Mammary epithelial cell (primary cell): Measurements from ENCODE around the gene SEMA4D.

Source experiments
- CTCF ChIP-seq, 2 donors: IDR thresholded peaks in 1 of 2; conservative IDR thresholded peaks in 1 of 2; 2 replicates each; pipeline ENCODE4 v1.5.1; 2011 to 2012; ENCODE audit warnings: inconsistent platforms in 2 of 2, low read length in 2 of 2, mild to moderate bottlenecking in 2 of 2, control low read depth in 1 of 2, low read depth in 1 of 2; ENCODE audit not compliant: insufficient read depth in 1 of 2; ENCODE audit errors: extremely low read depth in 1 of 2
- EZH2 ChIP-seq: IDR thresholded peaks from 2 replicates; pipeline ENCODE4 v1.6.1; 2012; ENCODE audit warnings: low read length, inconsistent platforms, borderline replicate concordance

DNA sequence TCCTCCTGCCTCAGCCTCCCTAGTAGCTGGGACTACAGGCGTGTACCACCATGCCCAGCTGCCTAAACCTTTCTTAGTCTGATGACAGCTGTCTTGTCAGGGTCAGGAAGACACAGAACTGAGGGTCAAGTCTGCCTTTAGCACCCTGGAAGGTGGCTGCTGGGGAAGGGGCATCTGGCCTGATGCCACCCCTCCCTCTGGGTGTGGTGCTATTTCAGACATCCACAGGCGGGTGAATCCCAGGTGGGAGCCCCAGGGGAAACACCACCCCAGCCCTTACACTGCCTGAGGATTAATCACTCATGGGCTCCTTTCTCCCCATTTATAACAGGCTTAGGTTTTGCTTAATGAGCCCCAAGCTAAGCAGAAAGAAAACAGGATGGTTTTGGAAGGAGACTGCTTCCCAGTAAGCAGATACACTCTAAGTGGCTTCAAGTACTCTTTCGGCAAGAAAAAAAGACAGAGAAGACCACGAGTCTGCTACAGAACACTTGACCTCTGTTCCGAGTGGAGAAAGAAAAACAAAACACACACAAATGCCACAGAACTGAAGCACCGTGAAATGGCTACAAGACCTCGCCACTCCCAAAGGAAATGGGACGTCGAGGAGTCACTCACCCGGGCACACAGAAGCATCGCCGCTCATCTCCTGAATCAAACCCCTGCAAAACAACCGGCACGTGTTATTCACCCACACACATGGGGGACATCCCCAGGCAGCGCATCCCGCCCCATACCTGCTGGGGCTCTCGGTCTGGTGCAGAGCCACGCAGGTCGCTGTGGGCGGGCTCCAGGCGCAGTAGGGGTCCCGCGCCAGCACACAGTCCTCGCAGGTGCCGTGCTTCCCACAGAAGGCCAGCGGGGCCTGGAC lies 117.2 kb downstream of the SEMA4D start:
- TF ChIP-seq CTCF (conservative IDR thresholded peaks at IDR 0.05 in 1 of 2, IDR thresholded peaks at IDR 0.05 in 1 of 2; ENCODE audit: extremely low read depth in 1 of 2, insufficient read depth in 1 of 2, low read depth in 1 of 2, low read length in 2 of 2) (no peak), EZH2 (no peak)
